ENCODE results near the gene RIPOR1.

- no peak for TF ChIP-seq RAD21 (IDR thresholded peaks at IDR 0.05; ENCODE audit: low read length)
- no peak for TF ChIP-seq CTCF (conservative IDR thresholded peaks at IDR 0.05; ENCODE audit: low read depth, low read length)
- no peak for TF ChIP-seq POLR2A (IDR thresholded peaks at IDR 0.05; ENCODE audit: low read depth, low read length)
- TF ChIP-seq SMC3 (IDR thresholded peaks at IDR 0.05; ENCODE audit: low read depth, low read length), result no peak
These were observed 24.3 kb upstream of the RIPOR1 start for GRCh38 chr16:67504031-67505021.

Data from IMR-90 (cell line).